Osteocyte (in vitro differentiated cells): Measurements from ENCODE around the gene EMP2. TPM values are rescaled to one million over a fixed set of nuclear protein-coding genes. Genes with fewer than 3 reads are reported as not detected.

Experiments
- DNase-seq: peaks from one replicate; pipeline ENCODE4 v3.0.0; 2021; ENCODE audit warnings: mixed read lengths; ENCODE audit not compliant: unreplicated experiment; ENCODE audit errors: extremely low spot score
- H3K27ac Mint-ChIP-seq: one replicate; pipeline ENCODE4 v1.8.0; 2021; ENCODE audit warnings: mild to moderate bottlenecking, mixed read lengths; ENCODE audit not compliant: unreplicated experiment
- H3K27me3 Mint-ChIP-seq: one replicate; pipeline ENCODE4 v1.8.0; 2021; ENCODE audit warnings: mixed read lengths; ENCODE audit not compliant: unreplicated experiment
- H3K36me3 Mint-ChIP-seq: one replicate; pipeline ENCODE4 v1.8.0; 2021; ENCODE audit warnings: mixed read lengths; ENCODE audit not compliant: unreplicated experiment
- H3K4me1 Mint-ChIP-seq: one replicate; pipeline ENCODE4 v1.8.0; 2021; ENCODE audit warnings: mixed read lengths; ENCODE audit not compliant: unreplicated experiment
- H3K4me3 Mint-ChIP-seq: one replicate; pipeline ENCODE4 v1.8.0; 2021; ENCODE audit warnings: mild to moderate bottlenecking, moderate library complexity, mixed read lengths; ENCODE audit not compliant: unreplicated experiment
- H3K9me3 Mint-ChIP-seq: one replicate; pipeline ENCODE4 v1.8.0; 2021; ENCODE audit warnings: mixed read lengths; ENCODE audit not compliant: unreplicated experiment
- total RNA-seq: library from RNA; stranded (reverse); gene quantifications from 2 replicates; pipeline ENCODE4 v1.2.1, GENCODE V29; 2021
- TF ChIP-seq, protein P1 (sequence below): fragments of 200-600 bp; sonication (generic); IDR thresholded peaks from 2 replicates; pipeline ENCODE4 v1.5.0; 2021; ENCODE audit warnings: antibody characterized with exemption, mild to moderate bottlenecking, moderate library complexity

Gene EMP2
- total RNA-seq, 1 donor from 2014 or later, result 5.9 TPM

DNA sequence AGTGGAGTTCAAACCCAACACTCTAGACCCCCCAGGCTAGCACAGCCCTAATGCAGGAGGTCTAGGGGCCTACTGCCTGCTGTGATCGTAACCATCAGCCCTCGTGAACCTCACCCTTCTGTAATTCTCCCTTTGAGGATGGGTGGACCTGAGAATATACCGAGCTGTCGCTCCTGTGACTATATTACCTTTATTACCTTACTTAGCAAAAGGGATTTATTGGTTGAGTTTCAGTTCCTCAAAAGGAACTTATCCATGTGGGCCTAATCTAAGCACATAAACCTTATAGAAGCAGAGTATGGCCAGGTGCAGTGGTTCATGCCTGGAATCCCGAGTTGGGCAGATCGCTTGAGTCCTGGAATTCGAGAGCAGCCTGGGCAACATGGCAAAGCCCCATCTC lies 19.2 kb upstream of the EMP2 start:
- Mint-ChIP-seq H3K4me1 (no peaks in the 10 kb centered on the region), H3K36me3 (no peaks in the 10 kb centered on the region), H3K9me3 (no peaks in the 10 kb centered on the region), H3K4me3 (no peak overlapping the region), H3K27ac (no peak overlapping the region), H3K27me3 (no peaks in the 10 kb centered on the region)
- no peak for DNase-seq
- TF ChIP-seq, protein P1, sequence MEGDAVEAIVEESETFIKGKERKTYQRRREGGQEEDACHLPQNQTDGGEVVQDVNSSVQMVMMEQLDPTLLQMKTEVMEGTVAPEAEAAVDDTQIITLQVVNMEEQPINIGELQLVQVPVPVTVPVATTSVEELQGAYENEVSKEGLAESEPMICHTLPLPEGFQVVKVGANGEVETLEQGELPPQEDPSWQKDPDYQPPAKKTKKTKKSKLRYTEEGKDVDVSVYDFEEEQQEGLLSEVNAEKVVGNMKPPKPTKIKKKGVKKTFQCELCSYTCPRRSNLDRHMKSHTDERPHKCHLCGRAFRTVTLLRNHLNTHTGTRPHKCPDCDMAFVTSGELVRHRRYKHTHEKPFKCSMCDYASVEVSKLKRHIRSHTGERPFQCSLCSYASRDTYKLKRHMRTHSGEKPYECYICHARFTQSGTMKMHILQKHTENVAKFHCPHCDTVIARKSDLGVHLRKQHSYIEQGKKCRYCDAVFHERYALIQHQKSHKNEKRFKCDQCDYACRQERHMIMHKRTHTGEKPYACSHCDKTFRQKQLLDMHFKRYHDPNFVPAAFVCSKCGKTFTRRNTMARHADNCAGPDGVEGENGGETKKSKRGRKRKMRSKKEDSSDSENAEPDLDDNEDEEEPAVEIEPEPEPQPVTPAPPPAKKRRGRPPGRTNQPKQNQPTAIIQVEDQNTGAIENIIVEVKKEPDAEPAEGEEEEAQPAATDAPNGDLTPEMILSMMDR, result no peak

DNA sequence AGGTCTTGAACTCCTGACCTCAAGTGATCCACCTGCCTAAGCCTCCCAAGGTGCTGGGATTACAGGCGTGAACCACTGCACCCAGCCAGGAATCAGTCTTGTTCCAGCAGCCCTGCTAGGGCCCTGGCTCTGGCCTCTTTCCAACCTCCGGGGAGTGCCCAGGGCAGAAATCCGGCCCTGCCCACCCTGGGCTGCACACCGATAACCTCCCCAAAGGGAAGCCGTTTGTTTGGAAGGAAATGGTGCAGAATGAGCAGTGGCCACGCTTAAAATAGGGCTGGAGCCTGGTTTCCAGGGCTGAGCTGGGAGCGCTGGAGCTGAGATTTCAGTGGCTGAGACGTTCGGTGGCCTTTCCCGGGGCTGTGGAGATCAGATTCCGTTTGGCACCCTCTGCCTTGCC lies 17.8 kb upstream of the EMP2 start:
- Mint-ChIP-seq H3K27ac (no peak overlapping the region), H3K36me3 (no peaks in the 10 kb centered on the region)

DNA sequence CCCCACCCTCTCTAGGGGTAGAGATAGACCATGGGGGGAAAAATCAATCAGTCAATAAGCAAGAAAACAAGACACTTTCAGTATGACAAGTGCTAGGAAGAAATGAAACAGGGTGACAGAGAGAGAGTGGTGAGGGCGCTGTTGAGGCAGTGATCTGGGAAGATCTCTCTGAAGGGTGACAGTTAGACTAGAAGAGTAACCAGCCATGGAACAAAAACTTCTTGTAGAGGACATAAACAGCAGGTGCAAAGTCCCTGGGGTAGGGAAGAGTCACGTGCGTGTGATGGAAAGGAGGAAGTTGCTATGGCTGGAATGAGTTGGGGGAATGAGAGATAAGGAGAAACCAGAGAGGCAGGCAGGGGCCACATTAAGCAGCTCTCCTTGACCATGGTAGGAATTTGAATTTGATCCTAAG lies 16.8 kb upstream of the EMP2 start:
- Mint-ChIP-seq H3K9me3 (no peaks in the 10 kb centered on the region), H3K27me3 (peaks cover 7% of the 10 kb centered on the region), H3K27ac (no peak overlapping the region), H3K4me1 (no peaks in the 10 kb centered on the region), H3K36me3 (no peaks in the 10 kb centered on the region), H3K4me3 (no peak overlapping the region)
- DNase-seq, result no peak
- TF ChIP-seq, protein P1, result no peak

More for the DNA sequence above, 17.8 kb upstream of the EMP2 start:
- DNase-seq, result no peak
- H3K4me1 Mint-ChIP-seq, result no peaks in the 10 kb centered on the region
- TF ChIP-seq, protein P1, result no peak
- H3K4me3 Mint-ChIP-seq, result no peak overlapping the region
- H3K27me3 Mint-ChIP-seq, result peaks cover 3% of the 10 kb centered on the region
- no peaks in the 10 kb centered on the region for H3K9me3 Mint-ChIP-seq

DNA sequence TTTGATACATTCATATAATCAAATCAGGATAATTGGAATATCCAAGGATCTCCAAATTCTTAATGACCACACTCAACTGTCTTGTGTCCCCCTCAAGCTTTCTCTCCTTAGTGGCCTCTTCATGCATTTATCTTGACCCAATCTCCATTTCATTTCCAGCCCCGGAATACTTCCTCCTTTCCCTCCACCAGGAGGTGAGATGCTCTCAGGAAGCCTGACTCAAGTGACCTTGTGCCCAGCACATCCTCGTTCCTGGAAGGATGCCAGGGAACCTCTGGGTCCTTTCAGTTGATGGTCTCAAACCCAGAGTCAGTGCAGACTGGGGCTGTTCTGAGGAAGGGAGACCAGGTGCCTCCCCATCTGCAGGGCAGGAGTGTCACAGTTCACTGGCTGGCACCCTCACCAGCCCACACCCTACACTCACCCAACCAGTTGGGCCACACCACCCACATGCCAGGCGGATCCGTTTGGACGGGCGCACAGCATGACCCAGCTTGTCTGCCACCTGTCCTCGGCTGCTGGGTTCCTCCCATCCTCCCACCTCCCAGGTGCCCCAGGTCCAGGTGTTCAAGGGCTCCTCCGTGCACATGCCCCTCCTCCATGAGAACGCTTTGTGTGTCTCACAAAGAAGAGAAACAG lies 14.0 kb upstream of the EMP2 start:
- TF ChIP-seq, protein P1, result no peak
- Mint-ChIP-seq H3K27me3 (peaks cover 24% of the 10 kb centered on the region), H3K36me3 (no peaks in the 10 kb centered on the region), H3K4me3 (no peak overlapping the region), H3K4me1 (no peaks in the 10 kb centered on the region), H3K9me3 (no peaks in the 10 kb centered on the region), H3K27ac (no peak overlapping the region)
- no peak for DNase-seq

DNA sequence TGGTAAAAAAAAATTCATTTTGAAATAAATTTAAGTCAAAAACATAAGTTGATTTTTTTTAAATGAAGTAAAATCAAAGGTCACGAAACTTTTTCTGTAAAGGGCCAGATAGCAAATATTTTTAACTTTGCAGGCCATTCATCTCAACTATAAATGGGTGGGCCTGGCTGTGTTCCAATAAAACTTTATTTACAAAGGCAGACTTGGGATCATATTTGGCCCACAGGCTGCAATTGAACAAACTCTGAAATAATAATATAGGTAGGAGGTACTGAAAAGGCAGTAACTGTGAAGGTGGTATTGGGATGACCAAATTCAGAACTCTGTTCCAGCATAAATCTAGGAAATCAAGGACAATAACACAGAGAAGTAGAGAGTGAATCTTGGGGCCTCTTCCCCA lies 12.2 kb upstream of the EMP2 start:
- Mint-ChIP-seq H3K36me3 (no peaks in the 10 kb centered on the region), H3K27ac (no peak overlapping the region), H3K27me3 (peaks cover 39% of the 10 kb centered on the region), H3K9me3 (no peaks in the 10 kb centered on the region), H3K4me3 (no peak overlapping the region), H3K4me1 (no peaks in the 10 kb centered on the region)
- TF ChIP-seq, protein P1, result no peak
- DNase-seq, result no peak
